AG20443 (cell line): Measurements from ENCODE around the gene SFXN1.
"Not testable (repeated sequence)": the region's sequence is repeated elsewhere in the genome, so short reads cannot be mapped to it uniquely, and the experiment has no call there.

ENCODE experiments used
- DNase-seq: peaks from one replicate; pipeline ENCODE4 v3.0.0; 2012; ENCODE audit warnings: low spot score, mixed read lengths

SFXN1 gene

GRCh38 chr5:175494264-175495183 is 16.2 kb downstream of the SFXN1 start:
- no peak for DNase-seq

- DNase-seq = no peak
These were observed 23.4 kb downstream of the SFXN1 start for GRCh38 chr5:175501759-175502158.

GRCh38 chr5:175507671-175508070 is 29.3 kb downstream of the SFXN1 start:
- not testable (repeated sequence) for DNase-seq

DNA sequence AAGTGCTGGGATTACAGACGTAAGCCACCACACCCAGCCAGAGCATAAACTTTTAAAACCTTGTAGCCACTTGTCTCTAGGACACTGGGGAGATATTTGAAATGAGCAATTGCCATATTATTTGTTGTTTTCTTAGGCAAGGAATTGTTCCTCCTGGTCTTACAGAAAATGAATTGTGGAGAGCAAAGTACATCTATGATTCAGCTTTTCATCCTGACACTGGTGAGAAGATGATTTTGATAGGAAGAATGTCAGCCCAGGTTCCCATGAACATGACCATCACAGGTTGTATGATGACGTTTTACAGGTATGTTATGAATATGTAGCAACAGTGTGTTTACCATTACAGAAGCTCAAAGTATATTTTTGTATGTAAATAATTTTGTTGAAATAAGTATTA is 30.5 kb downstream of the SFXN1 start:
- no peak for DNase-seq

DNA sequence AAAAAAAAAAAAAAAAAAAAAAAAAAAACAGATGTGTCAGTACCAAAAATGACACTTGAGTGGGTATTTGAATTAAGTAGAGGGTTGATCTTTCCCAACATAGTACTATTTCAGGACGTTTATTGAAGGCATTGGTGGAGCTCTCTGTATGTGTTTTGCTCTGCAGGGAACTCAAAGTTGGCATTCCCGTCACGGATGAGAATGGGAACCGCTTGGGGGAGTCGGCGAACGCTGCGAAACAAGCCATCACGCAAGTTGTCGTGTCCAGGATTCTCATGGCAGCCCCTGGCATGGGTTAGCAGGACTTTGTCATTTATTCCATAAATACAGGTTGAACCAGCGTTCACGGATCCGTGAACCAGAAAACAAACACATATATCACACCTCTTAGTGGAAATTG is 34.9 kb downstream of the SFXN1 start:
- DNase-seq = no peak

DNA sequence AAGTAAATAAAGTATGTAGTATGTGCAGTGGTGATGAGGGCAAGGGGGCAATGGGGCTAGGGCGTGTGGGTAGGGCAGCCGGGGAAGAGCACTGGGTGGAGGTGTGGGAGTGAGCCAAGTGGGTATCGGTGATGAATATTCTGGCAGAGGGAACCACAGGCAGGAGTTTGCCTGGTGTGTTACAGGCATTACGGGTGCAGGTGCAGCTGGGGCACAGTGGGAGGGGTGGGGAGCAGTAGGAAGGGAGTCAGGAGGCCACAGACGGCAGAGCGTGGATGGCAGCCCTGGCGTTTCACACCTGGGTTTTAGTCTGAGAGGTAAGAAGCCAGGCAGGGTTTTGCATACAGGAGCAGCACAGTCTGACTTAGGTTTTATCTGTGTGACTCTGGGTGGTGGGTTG is 35.4 kb downstream of the SFXN1 start:
- DNase-seq = no peak

GRCh38 chr5:175516933-175517823 is 38.8 kb downstream of the SFXN1 start:
- no peak for DNase-seq

GRCh38 chr5:175517824-175518450 is 39.6 kb downstream of the SFXN1 start:
- DNase-seq = peak; percentile 26

DNA sequence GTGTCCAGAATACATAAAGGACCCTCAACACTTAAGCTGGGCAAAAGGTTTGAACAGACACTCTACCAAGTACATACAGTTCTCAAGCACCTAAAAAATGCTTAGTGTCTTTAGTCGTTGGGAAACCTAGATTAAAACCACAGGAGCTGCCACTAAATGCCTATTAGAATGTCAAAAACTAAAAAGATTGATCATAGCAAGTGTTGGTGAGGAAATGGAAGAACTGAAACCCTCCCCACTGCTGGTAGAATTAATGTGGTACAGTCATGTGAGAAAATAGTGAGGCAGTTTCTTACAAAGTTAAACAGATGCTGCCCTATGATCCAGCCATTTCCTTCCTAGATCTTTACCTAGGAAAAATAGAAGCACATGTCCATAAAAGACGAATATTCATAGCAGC is 40.6 kb downstream of the SFXN1 start:
- no peak for DNase-seq

GRCh38 chr5:175520321-175520720 is 42.0 kb downstream of the SFXN1 start:
- no peak for DNase-seq

DNA sequence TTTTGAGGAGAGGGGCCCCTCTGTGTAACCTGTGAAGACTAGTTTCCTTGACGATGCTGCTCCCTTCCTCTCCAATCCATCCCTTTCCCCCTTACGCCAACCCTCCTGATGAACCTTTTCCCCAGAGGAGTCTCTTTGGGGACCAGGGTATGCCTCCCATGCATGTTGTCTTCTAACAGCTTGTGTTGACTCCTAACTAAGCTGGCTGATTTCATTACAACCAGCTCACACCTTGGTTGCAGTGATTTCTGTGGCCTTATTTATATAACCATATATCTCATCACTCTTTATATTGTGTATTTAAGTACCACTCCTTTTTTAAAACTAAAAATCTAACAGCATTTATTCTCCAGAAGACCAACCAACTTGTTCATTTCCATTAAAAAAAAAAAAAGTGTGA is 42.5 kb downstream of the SFXN1 start:
- DNase-seq = no peak

DNA sequence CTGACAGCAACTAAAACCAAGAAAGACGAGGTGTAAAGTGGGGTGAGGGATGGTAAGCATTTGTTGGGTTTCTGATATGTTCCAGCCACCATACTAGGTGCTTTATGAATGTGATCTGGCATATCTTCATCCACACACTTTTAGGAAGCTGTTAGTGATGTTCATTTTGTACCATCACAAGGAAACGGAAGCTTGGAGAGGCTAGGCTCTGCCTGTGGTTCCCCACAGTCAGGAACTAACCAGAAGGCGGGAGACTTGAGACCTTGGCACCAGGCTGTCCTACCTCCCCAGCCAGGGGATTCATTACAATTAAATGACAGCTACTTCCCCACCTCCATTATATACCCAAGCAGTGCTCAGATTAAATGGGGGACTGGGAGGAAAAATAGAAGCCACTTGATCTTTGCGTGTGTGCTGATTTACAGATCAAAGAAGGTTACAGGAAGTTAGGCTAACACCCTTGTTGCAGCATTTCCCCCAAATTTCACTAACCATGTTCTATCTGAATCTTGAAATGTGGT is 43.0 kb downstream of the SFXN1 start:
- no peak for DNase-seq

- DNase-seq = no peak
These were observed 44.9 kb downstream of the SFXN1 start for GRCh38 chr5:175523292-175523691.

- DNase-seq = no peak
These were observed 45.9 kb downstream of the SFXN1 start for GRCh38 chr5:175524211-175524610.

- DNase-seq = no peak
These were observed 48.3 kb downstream of the SFXN1 start for GRCh38 chr5:175526691-175527090.

- DNase-seq = no peak
These were observed 53.0 kb downstream of the SFXN1 start for GRCh38 chr5:175531361-175531760.

DNA sequence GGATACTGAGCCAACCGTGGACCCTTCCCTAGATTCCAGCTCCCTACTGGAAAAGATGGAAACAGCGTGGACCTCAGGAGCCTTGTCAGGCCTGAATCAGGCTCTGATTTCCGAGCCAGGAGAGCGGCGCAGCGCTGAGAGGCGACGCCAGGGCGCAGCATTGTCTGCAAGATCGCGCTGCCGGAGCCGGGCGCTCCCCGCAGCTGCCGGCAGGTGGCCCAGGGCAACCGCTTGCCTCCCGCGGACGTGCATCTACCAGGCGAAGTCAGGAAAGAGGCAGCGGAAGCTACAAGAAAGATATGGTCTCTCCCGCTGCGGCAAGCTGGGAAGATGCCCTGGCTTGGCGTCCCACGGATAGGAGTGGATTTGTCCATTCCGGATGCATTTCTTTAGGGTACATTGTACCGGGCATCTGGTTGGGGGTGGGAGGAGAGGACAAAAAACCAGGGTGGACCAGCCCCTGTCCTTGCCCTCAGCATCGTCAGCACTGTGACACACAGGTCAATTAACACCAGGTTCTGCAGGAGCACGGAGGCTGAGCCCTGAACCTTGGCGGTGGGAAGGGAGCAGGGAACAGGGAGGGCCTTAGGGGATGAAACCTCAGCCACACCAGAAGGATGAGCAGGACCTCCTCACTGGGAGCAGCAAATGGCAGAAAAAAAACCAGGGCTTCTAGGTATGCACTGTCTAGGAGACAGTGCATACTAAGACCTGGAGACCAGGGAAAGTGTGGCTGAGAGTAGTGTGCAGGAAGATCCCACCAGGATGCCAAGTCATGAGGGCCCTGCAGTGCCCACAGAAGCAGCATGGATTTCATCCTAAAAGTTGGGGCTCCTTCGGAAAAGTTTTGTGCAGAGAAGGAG is 55.9 kb downstream of the SFXN1 start:
- peak; percentile 96 for DNase-seq

GRCh38 chr5:175535331-175535730 is 57.0 kb downstream of the SFXN1 start:
- not testable (repeated sequence) for DNase-seq

GRCh38 chr5:175535796-175536195 is 57.4 kb downstream of the SFXN1 start:
- no peak for DNase-seq

DNA sequence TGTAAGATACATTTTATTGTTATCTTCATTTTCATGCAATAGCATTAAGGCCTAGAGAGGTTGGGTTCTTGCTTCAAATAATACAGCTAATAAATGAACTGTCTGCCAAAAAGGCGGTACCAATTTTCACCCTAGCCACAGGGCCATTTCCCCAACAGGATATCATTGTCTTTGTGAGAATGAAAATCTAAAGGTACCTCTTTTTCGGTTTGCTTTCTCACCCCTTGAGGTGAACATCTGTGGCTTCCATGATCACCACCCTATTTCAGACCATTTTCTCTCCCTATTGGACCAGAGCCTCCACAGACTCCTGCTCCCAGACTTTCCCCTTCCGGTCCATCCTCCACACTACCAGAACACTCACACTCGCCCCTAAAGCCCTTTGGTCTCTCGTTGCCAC is 60.2 kb downstream of the SFXN1 start:
- no peak for DNase-seq

- DNase-seq = no peak
These were observed 61.6 kb downstream of the SFXN1 start for GRCh38 chr5:175539936-175540335.
